ENCODE results near the gene COMMD3.

GRCh38 chr10:22293747-22294404 is 22.3 kb upstream of the COMMD3 start:
- TF ChIP-seq CTCF (conservative IDR thresholded peaks at IDR 0.05) = no peak
- no peak for TF ChIP-seq ZFX (IDR thresholded peaks at IDR 0.05)
